PC-3 (cell line): ENCODE measurements around the gene MSL3B.

Experiments used
- ATAC-seq: fragments of 200-7000 bp; cut with Tn5 transposase; 2 replicates; pipeline ENCODE4 v1.9.1; 2020; ENCODE audit warnings: mild to moderate bottlenecking, moderate library complexity
- BruUV-seq: library from RNA; stranded (reverse); fragments of 400-500 nt; replicated peaks from 2 replicates; lab custom pipeline; 2021; lab: Mats Ljungman, UMichigan
- CTCF ChIA-PET: fragments of 300-600 bp; sonication (Branson Sonifier 250); formaldehyde crosslinking; loops from one replicate; lab custom pipeline; 2022; ENCODE audit warnings: antibody characterized with exemption; lab: Charles Lee
- POLR2A ChIA-PET: fragments of 300-600 bp; sonication (Branson Sonifier 250); formaldehyde crosslinking; loops from one replicate; lab custom pipeline; 2022; ENCODE audit warnings: antibody characterized with exemption; ENCODE audit not compliant: unreplicated experiment; lab: Charles Lee
- DNase-seq: peaks from one replicate; pipeline ENCODE4 v3.0.0-alpha.2; 2015
- H2AFZ ChIP-seq: fragments of 300-600 bp; sonication (generic); 2 replicates; pipeline ENCODE4 v1.6.0; 2016; ENCODE audit warnings: antibody characterized with exemption, low read length
- H3F3A ChIP-seq: fragments of 300-600 bp; sonication (generic); one replicate; pipeline ENCODE4 v1.6.0; 2017; ENCODE audit warnings: antibody characterized with exemption, low read length, control low read depth, mild to moderate bottlenecking; ENCODE audit not compliant: unreplicated experiment
- H3K27ac ChIP-seq: fragments of 300-600 bp; sonication (generic); 2 replicates; pipeline ENCODE4 v1.5.1; 2016; ENCODE audit warnings: mild to moderate bottlenecking, low read length
- H3K27me3 ChIP-seq: fragments of 300-600 bp; sonication (generic); 2 replicates; pipeline ENCODE4 v1.6.1; 2016; ENCODE audit warnings: low read length, mixed read lengths
- H3K36me3 ChIP-seq: fragments of 300-600 bp; sonication (generic); 2 replicates; pipeline ENCODE4 v1.6.1; 2016; ENCODE audit warnings: low read depth, mixed run types, low read length, mixed read lengths
- H3K4me1 ChIP-seq: fragments of 300-600 bp; sonication (generic); 2 replicates; pipeline ENCODE4 v1.5.1; 2016; ENCODE audit warnings: low read length; ENCODE audit not compliant: insufficient read depth
- H3K4me2 ChIP-seq: fragments of 300-600 bp; sonication (generic); 2 replicates; pipeline ENCODE4 v1.6.0; 2016; ENCODE audit warnings: low read length
- H3K4me3 ChIP-seq: fragments of 300-600 bp; sonication (generic); 2 replicates; pipeline ENCODE4 v1.5.1; 2016; ENCODE audit warnings: mild to moderate bottlenecking, low read length, mixed read lengths
- H3K79me2 ChIP-seq: fragments of 300-600 bp; sonication (generic); 2 replicates; pipeline ENCODE4 v1.6.1; 2017; ENCODE audit warnings: low read length, mixed read lengths
- H3K9ac ChIP-seq: fragments of 300-600 bp; sonication (generic); 2 replicates; pipeline ENCODE4 v1.6.0; 2016; ENCODE audit warnings: mild to moderate bottlenecking, low read length
- H3K9me2 ChIP-seq: fragments of 300-600 bp; sonication (generic); replicated peaks from 2 replicates; pipeline ENCODE4 v1.6.1; 2016; ENCODE audit warnings: mixed run types, low read length, mixed read lengths
- H3K9me3 ChIP-seq: fragments of 300-600 bp; sonication (generic); 2 replicates; pipeline ENCODE4 v1.6.1; 2016; ENCODE audit warnings: low read length, mixed read lengths
- H4K20me1 ChIP-seq: fragments of 300-600 bp; sonication (generic); 2 replicates; pipeline ENCODE4 v1.6.1; 2016; ENCODE audit warnings: low read length, mixed read lengths
- EZH2 ChIP-seq: fragments of 300-600 bp; sonication (generic); IDR thresholded peaks from one replicate; pipeline ENCODE4 v1.6.1; 2017; ENCODE audit warnings: antibody characterized with exemption, mild to moderate bottlenecking, low read length; ENCODE audit not compliant: unreplicated experiment
- EZH2phosphoT487 ChIP-seq: fragments of 300-600 bp; sonication (generic); IDR thresholded peaks from 2 replicates; pipeline ENCODE4 v1.6.1; 2018; ENCODE audit warnings: mild to moderate bottlenecking, antibody characterized with exemption, low read length, borderline replicate concordance
- intact Hi-C: fragments of 100-400 bp; cut with micrococcal nuclease; formaldehyde crosslinking; loops from 2 replicates; pipeline ENCODE4 v1.9.0; 2023
- TF ChIP-seq, protein P1 (sequence below): fragments of 300-600 bp; sonication (generic); conservative IDR thresholded peaks from 2 replicates; pipeline ENCODE4 v1.5.1; 2017; ENCODE audit warnings: antibody characterized with exemption, low read depth, mild to moderate bottlenecking, low read length

Gene MSL3B

DNA sequence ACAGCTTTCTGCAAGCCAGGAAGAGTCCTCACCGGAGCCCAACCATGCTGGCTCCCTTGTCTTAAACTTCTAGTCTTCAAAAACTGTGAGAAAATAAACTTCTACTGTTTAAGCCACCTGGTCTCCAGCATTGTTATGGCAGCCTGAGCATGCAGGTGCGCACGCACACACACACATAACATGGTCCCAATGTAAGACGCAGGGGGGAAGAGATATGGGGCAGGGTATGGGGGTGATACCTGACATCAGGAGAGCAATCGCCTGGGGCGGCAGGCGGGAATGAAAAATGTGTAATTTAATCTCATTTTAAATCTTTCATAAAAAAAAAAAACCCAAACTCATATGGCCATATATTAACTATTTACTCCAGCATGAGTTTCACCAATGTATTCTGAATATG lies 31.8 kb downstream of the MSL3B start:
- H3K79me2 ChIP-seq = peaks cover 58% of the 10 kb centered on the region

DNA sequence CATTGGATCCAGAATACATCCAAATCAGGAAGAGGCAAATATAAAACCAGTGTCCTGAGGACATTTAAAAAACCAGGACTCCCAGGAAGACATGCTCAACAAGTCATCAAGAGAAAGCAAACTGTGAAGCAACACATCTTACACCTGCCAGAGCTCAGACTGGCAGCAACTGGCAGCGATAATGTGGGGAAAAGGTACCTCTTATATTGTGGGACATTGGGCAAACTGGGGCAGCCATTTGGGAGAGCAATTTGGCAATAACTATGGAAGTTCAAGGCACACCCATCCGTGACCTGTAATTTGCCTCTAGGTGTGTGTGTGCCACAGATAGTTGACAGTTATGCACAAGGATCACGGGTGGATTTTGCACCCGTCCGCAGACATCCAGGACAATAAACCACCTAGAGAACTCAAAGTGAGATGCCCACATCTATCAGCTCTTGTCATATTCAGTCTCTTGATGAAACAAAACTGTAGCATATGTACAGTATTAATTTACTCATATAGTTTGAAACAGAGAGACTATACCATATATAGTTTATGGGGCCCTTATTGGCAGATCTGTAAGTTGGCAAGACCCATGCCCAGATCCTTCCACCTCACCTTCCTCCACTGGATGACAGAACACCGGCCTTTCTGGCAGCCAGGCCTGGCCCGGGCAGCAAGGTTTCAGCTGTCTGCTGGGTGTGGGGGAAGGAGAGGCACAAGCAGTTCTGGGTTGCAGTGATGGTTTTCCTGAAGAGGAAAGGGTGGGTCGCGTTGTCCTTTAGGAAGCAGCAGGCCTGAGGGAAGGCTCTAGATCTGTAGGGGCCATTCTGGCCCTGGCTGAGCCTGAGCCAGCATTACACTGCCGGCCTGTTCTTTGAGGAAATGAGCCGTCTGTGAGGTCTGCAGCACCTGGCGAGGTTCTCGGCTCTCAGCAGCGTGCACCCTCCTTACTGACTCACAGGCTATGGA lies 32.7 kb downstream of the MSL3B start:
- Histone ChIP-seq H2AFZ (no peak overlapping the region), H3F3A (no peaks in the 10 kb centered on the region), H3K79me2 (peaks cover 50% of the 10 kb centered on the region), H3K4me1 (0 out of 2 replicates have a peak, but pooled peaks cover 4% of the 10 kb centered on the region), H4K20me1 (peaks cover 37% of the 10 kb centered on the region), H3K9ac (no peak overlapping the region), H3K36me3 (peaks cover 52% of the 10 kb centered on the region), H3K4me3 (no peak overlapping the region), H3K4me2 (no peak overlapping the region), H3K27ac (no peak overlapping the region), H3K9me2 (no peaks in the 10 kb centered on the region), H3K27me3 (no peaks in the 10 kb centered on the region), H3K9me3 (no peaks in the 10 kb centered on the region)
- ChIA-PET CTCF (no interaction called here), POLR2A (no interaction called here)
- intact Hi-C loops = no loop called here
- DNase-seq = no peak
- ATAC-seq = no peak
- BruUV-seq = no TSS peak
- TF ChIP-seq EZH2 (no peak), EZH2phosphoT487 (no peak)
- TF ChIP-seq, protein P1, sequence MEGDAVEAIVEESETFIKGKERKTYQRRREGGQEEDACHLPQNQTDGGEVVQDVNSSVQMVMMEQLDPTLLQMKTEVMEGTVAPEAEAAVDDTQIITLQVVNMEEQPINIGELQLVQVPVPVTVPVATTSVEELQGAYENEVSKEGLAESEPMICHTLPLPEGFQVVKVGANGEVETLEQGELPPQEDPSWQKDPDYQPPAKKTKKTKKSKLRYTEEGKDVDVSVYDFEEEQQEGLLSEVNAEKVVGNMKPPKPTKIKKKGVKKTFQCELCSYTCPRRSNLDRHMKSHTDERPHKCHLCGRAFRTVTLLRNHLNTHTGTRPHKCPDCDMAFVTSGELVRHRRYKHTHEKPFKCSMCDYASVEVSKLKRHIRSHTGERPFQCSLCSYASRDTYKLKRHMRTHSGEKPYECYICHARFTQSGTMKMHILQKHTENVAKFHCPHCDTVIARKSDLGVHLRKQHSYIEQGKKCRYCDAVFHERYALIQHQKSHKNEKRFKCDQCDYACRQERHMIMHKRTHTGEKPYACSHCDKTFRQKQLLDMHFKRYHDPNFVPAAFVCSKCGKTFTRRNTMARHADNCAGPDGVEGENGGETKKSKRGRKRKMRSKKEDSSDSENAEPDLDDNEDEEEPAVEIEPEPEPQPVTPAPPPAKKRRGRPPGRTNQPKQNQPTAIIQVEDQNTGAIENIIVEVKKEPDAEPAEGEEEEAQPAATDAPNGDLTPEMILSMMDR = no peak

More for the DNA sequence above, 31.8 kb downstream of the MSL3B start:
- Histone ChIP-seq H2AFZ (no peak overlapping the region), H3K9me2 (no peaks in the 10 kb centered on the region), H3K9me3 (no peaks in the 10 kb centered on the region), H3K9ac (no peak overlapping the region), H3K27ac (no peak overlapping the region), H3K4me1 (0 out of 2 replicates have a peak, but pooled peaks cover 4% of the 10 kb centered on the region), H4K20me1 (peaks cover 46% of the 10 kb centered on the region), H3F3A (no peaks in the 10 kb centered on the region), H3K4me3 (no peak overlapping the region), H3K36me3 (peaks cover 61% of the 10 kb centered on the region), H3K4me2 (no peak overlapping the region), H3K27me3 (no peaks in the 10 kb centered on the region)
- no peak for DNase-seq
- no peak for ATAC-seq
- TF ChIP-seq, protein P1 = no peak
- no peak for TF ChIP-seq EZH2
- TF ChIP-seq EZH2phosphoT487 = no peak
- POLR2A ChIA-PET = no interaction called here
- CTCF ChIA-PET = no interaction called here
- no TSS peak for BruUV-seq
- intact Hi-C loops = no loop called here

DNA sequence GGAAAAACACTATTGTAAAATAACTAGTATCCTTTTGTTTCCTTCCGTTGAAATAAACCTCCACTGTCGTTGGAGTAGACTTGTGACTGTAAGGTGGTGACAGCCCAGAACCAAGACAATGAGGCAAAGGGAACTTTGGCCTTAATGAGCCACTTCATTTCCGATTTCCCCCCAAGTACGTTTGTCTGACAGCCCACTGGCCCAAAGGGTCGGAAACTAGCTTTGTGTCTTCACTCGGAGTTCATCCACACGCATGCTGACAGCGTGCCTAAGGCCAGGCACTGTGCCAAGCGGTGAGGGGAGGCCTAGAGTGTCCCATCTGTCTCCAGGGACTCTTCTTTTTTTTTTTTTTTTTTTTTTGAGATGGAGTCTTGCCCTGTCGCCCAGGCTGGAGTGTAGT lies 34.8 kb downstream of the MSL3B start:
- CTCF ChIA-PET = interaction anchor here (0.7 to 1.2 kb wide), 3 partner anchors 95 to 390 kb away, joined by 4 to 12 read pairs (median 4); no protein-coding TSS in a partner anchor
- peaks cover 18% of the 10 kb centered on the region for H4K20me1 ChIP-seq
- H3K27ac ChIP-seq = no peak overlapping the region
- H3K27me3 ChIP-seq = no peaks in the 10 kb centered on the region
- intact Hi-C loops = loop anchor here (2.0 to 5.0 kb wide), 2 partner anchors 121 to 353 kb away; partner anchors contain the start of gene UGT1A5
- H3K4me1 ChIP-seq = 0 out of 2 replicates have a peak, but pooled peaks cover 4% of the 10 kb centered on the region
- TF ChIP-seq EZH2phosphoT487 (no peak), EZH2 (no peak)
- TF ChIP-seq, protein P1 = no peak
- H3K4me3 ChIP-seq = no peak overlapping the region
- no peaks in the 10 kb centered on the region for H3F3A ChIP-seq
- H3K36me3 ChIP-seq = peaks cover 36% of the 10 kb centered on the region
- no peak overlapping the region for H3K4me2 ChIP-seq
- no peaks in the 10 kb centered on the region for H3K9me3 ChIP-seq
- no peak overlapping the region for H3K9ac ChIP-seq
- DNase-seq = no peak
- POLR2A ChIA-PET = interaction anchor here (0.5 to 0.6 kb wide), 2 partner anchors 27 to 347 kb away, joined by 3 to 4 read pairs; no protein-coding TSS in a partner anchor
- no peak overlapping the region for H2AFZ ChIP-seq
- peaks cover 28% of the 10 kb centered on the region for H3K79me2 ChIP-seq
- no peak for ATAC-seq
- no peaks in the 10 kb centered on the region for H3K9me2 ChIP-seq
- BruUV-seq = no TSS peak
